ENCODE results near the gene TWNK.
A peak's percentile ranks its signal among the peaks of the same experiment; 100 is the strongest.

TWNK gene

GRCh38 chr10:101011517-101012423, 24.4 kb downstream of the TWNK start:
- DNase-seq (ENCODE audit: low spot score): no peak

GRCh38 chr10:101012525-101013364, 25.4 kb downstream of the TWNK start:
- DNase-seq (ENCODE audit: low spot score): peak; percentile 89

GRCh38 chr10:101013365-101013825, 26.1 kb downstream of the TWNK start:
- no peak for DNase-seq (ENCODE audit: low spot score)

- peak; percentile 70 for DNase-seq (ENCODE audit: low spot score)
Measured at GRCh38 chr10:101014230-101014884, 27.0 kb downstream of the TWNK start.

- peak; percentile 22 for DNase-seq (ENCODE audit: low spot score)
Measured at GRCh38 chr10:101014966-101015581, 27.7 kb downstream of the TWNK start.

GRCh38 chr10:101015582-101015973, 28.2 kb downstream of the TWNK start:
- DNase-seq (ENCODE audit: low spot score): no peak

- DNase-seq (ENCODE audit: low spot score): no peak
Measured at GRCh38 chr10:101016814-101017213, 29.5 kb downstream of the TWNK start.

GRCh38 chr10:101018118-101018599, 30.8 kb downstream of the TWNK start:
- DNase-seq (ENCODE audit: low spot score): no peak

- DNase-seq (ENCODE audit: low spot score): peak; percentile 43
Measured at GRCh38 chr10:101018600-101019439, 31.5 kb downstream of the TWNK start.

GRCh38 chr10:101019440-101019703, 32.0 kb downstream of the TWNK start:
- DNase-seq (ENCODE audit: low spot score): no peak

- no peak for DNase-seq (ENCODE audit: low spot score)
Measured at GRCh38 chr10:101020427-101021075, 33.2 kb downstream of the TWNK start.

- DNase-seq (ENCODE audit: low spot score): no peak
Measured at GRCh38 chr10:101021239-101021638, 33.9 kb downstream of the TWNK start.

GRCh38 chr10:101021692-101022251, 34.4 kb downstream of the TWNK start:
- DNase-seq (ENCODE audit: low spot score): no peak

- DNase-seq (ENCODE audit: low spot score): no peak
Measured at GRCh38 chr10:101022967-101023705, 35.8 kb downstream of the TWNK start.

- no peak for DNase-seq (ENCODE audit: low spot score)
Measured at GRCh38 chr10:101027106-101027720, 39.9 kb downstream of the TWNK start.

- DNase-seq (ENCODE audit: low spot score): no peak
Measured at GRCh38 chr10:101028446-101029337, 41.3 kb downstream of the TWNK start.

- DNase-seq (ENCODE audit: low spot score): no peak
Measured at GRCh38 chr10:101029520-101030295, 42.4 kb downstream of the TWNK start.
